OCI-LY3 (cell line): ENCODE results near the gene ALPK1.

Experiments
- H2AFZ ChIP-seq: fragments of 200-600, 300-600 bp; shearing (Covaris generic); 2 replicates; pipeline ENCODE4 v1.6.0; 2014; ENCODE audit warnings: antibody characterized with exemption, low read depth, low read length
- H3K27ac ChIP-seq: fragments of 200-600, 300-600 bp; sonication (generic); 2 replicates; pipeline ENCODE4 v1.5.1; 2014; ENCODE audit warnings: mild to moderate bottlenecking, low read length, moderate library complexity, mixed read lengths
- H3K27me3 ChIP-seq: fragments of 200-600, 300-600 bp; sonication (generic); 2 replicates; pipeline ENCODE4 v1.6.1; 2014; ENCODE audit warnings: low read depth, low read length, mixed read lengths
- H3K36me3 ChIP-seq: fragments of 200-600, 300-600 bp; sonication (generic); replicated peaks from 2 replicates; pipeline ENCODE3; 2014; ENCODE audit warnings: low read depth, low read length, mixed read lengths
- H3K4me1 ChIP-seq: fragments of 300-600, 200-600 bp; sonication (generic); 2 replicates; pipeline ENCODE4 v1.6.1; 2014; ENCODE audit warnings: low read length, mixed read lengths
- H3K4me2 ChIP-seq: fragments of 200-600, 300-600 bp; sonication (generic); 2 replicates; pipeline ENCODE4 v1.6.1; 2014; ENCODE audit warnings: low read length, mixed read lengths
- H3K4me3 ChIP-seq: fragments of 300-600, 200-600 bp; sonication (generic); 2 replicates; pipeline ENCODE4 v1.5.1; 2014; ENCODE audit warnings: antibody characterized with exemption, mild to moderate bottlenecking, low read length, moderate library complexity
- H3K79me2 ChIP-seq: fragments of 300-600, 200-600 bp; shearing (Covaris generic); 2 replicates; pipeline ENCODE4 v1.6.1; 2014; ENCODE audit warnings: mild to moderate bottlenecking, low read length, mixed read lengths
- H3K9ac ChIP-seq: fragments of 300-600, 200-600 bp; shearing (Covaris generic); 2 replicates; pipeline ENCODE4 v1.6.0; 2014; ENCODE audit warnings: mild to moderate bottlenecking, low read length, moderate library complexity
- H3K9me3 ChIP-seq: fragments of 200-600, 300-600 bp; shearing (Covaris generic); 2 replicates; pipeline ENCODE4 v1.6.1; 2014; ENCODE audit warnings: low read length, mixed read lengths; ENCODE audit not compliant: insufficient read depth
- H4K20me1 ChIP-seq: fragments of 200-600, 300-600 bp; sonication (generic); 2 replicates; pipeline ENCODE4 v1.6.1; 2016; ENCODE audit warnings: low read length, mixed read lengths; ENCODE audit not compliant: insufficient read depth
- EZH2phosphoT487 ChIP-seq: fragments of 200-600 bp; shearing (Covaris generic); IDR thresholded peaks from 2 replicates; pipeline ENCODE4 v1.6.1; 2018; ENCODE audit warnings: antibody characterized with exemption, mixed run types, low read depth
- TF ChIP-seq, protein P1 (sequence below): fragments of 200-600, 300-600 bp; sonication (generic); IDR thresholded peaks from 2 replicates; pipeline ENCODE4 v1.5.1; 2014; ENCODE audit warnings: antibody characterized with exemption, low read length, low read depth

ALPK1 gene

DNA sequence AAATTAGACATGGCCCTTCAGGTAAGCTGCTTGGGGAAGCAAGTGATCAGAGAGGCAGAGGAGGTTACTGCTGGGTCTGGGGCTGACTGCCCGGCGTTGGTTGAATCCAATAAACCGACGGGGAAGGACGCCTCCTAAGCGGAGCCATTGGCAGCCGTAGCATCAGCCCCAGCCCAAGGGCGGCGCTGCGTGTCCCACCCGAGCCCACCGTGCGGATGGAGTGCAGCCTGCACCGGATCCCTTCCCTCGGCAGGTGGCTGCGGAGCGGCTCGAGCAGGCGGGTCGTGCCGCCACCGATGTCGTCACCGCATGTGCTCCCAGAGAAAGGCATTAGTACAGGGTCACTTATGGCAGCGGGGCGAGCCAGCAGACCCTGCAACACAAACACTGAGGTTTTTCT is 82.1 kb downstream of the ALPK1 start:
- H4K20me1 ChIP-seq: no peaks in the 10 kb centered on the region
- no peak overlapping the region for H3K27ac ChIP-seq
- no peak overlapping the region for H3K4me3 ChIP-seq
- H3K9me3 ChIP-seq: no peaks in the 10 kb centered on the region
- H3K4me1 ChIP-seq: peaks cover 5% of the 10 kb centered on the region; the same call in 1 of the 2 replicates
- no peak overlapping the region for H2AFZ ChIP-seq
- H3K9ac ChIP-seq: no peak overlapping the region
- H3K79me2 ChIP-seq: no peaks in the 10 kb centered on the region
- no peaks in the 10 kb centered on the region for H3K36me3 ChIP-seq
- H3K27me3 ChIP-seq: no peaks in the 10 kb centered on the region
- TF ChIP-seq, protein P1, sequence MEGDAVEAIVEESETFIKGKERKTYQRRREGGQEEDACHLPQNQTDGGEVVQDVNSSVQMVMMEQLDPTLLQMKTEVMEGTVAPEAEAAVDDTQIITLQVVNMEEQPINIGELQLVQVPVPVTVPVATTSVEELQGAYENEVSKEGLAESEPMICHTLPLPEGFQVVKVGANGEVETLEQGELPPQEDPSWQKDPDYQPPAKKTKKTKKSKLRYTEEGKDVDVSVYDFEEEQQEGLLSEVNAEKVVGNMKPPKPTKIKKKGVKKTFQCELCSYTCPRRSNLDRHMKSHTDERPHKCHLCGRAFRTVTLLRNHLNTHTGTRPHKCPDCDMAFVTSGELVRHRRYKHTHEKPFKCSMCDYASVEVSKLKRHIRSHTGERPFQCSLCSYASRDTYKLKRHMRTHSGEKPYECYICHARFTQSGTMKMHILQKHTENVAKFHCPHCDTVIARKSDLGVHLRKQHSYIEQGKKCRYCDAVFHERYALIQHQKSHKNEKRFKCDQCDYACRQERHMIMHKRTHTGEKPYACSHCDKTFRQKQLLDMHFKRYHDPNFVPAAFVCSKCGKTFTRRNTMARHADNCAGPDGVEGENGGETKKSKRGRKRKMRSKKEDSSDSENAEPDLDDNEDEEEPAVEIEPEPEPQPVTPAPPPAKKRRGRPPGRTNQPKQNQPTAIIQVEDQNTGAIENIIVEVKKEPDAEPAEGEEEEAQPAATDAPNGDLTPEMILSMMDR: no peak
- no peak for TF ChIP-seq EZH2phosphoT487
- H3K4me2 ChIP-seq: no peak overlapping the region

DNA sequence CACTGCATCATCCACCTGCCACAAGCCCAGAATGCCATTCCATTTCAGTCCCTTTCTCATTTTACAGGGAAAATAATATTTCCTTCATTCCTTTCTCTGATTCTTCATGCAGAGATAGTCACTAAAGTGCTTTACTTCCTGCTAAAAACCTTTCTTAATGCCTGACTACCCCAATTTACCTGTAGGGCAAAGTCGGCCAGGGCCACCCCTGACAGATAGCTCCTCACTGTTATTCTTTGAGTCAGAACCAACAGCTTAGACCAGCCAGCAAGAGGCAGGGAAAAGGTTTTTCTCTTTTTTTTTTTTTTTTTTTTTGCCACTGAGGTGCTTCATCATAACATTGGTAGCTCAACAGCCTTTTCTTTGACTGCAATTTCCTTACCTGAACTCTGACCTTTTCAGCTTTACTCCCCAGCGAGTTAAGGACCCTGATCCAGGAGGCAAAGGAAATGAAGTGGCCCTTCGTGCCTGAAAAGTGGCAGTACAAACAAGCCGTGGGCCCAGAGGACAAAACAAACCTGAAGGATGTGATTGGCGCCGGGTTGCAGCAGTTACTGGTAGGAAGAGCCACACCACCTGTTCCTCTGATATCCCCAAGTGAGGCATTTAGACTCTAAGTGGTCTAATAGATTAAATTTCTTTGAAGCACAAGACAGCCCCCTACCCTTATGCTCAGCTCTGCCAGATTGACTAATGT is 85.0 kb downstream of the ALPK1 start:
- no peaks in the 10 kb centered on the region for H3K9me3 ChIP-seq
- H3K4me1 ChIP-seq: peaks cover 5% of the 10 kb centered on the region; the same call in 1 of the 2 replicates
- no peaks in the 10 kb centered on the region for H3K79me2 ChIP-seq
- H3K27ac ChIP-seq: no peak overlapping the region
- no peak overlapping the region for H2AFZ ChIP-seq
- H3K36me3 ChIP-seq: no peaks in the 10 kb centered on the region
- no peak overlapping the region for H3K9ac ChIP-seq
- H3K4me3 ChIP-seq: no peak overlapping the region
- no peaks in the 10 kb centered on the region for H4K20me1 ChIP-seq
- H3K27me3 ChIP-seq: no peaks in the 10 kb centered on the region
- no peak overlapping the region for H3K4me2 ChIP-seq
- TF ChIP-seq, protein P1: no peak
- no peak for TF ChIP-seq EZH2phosphoT487

DNA sequence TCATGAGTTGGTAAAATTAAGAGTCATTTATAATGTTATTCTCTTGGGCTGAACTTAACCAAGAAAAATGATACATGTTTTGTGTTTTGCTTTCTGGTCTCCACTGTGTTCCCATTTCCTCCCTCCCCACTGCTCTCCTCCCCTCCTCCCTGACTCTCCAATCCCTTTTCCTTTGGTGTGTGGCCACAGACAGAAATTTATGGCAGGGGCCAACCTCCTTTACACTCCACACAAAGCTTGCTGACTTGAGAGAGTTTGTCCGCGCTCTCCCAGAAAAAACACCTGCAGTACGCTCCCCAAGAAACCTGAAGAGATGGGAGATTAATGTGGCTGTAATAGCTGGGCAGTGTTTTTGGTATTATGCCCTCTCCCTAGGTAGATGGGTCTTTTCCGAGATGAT is 88.9 kb downstream of the ALPK1 start:
- TF ChIP-seq EZH2phosphoT487: no peak
- TF ChIP-seq, protein P1: no peak
- no peak overlapping the region for H2AFZ ChIP-seq

DNA sequence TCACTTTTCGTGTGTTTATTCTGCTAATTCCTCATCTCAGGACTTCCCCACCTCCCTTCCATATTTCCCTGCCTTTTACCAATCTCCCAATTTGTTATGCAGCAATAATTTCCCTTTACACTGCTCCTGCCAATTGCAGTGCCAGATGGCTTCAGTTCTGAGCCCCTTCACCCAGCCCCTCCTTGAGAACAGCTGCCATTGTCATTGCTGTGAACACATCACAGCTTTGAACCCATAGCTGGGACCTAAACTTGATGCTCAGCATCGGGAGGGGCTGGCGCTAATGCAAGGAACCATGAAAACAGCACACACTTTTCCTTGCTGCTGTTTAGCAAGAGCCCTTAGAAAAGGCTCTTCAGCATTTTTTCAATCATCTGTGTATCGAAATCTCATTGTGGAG is 104.9 kb downstream of the ALPK1 start:
- Histone ChIP-seq H3K4me3 (no peak overlapping the region), H2AFZ (no peak overlapping the region), H3K79me2 (no peaks in the 10 kb centered on the region), H3K27ac (no peak overlapping the region), H3K4me1 (no peaks in the 10 kb centered on the region), H3K27me3 (no peaks in the 10 kb centered on the region), H3K4me2 (no peak overlapping the region), H3K9me3 (no peaks in the 10 kb centered on the region), H3K9ac (no peak overlapping the region), H3K36me3 (no peaks in the 10 kb centered on the region), H4K20me1 (no peaks in the 10 kb centered on the region; the same call in 1 of the 2 replicates)
- TF ChIP-seq, protein P1: no peak
- no peak for TF ChIP-seq EZH2phosphoT487

More for the DNA sequence above, 88.9 kb downstream of the ALPK1 start:
- no peaks in the 10 kb centered on the region for H3K4me1 ChIP-seq
- H3K27me3 ChIP-seq: no peaks in the 10 kb centered on the region
- no peak overlapping the region for H3K9ac ChIP-seq
- H3K27ac ChIP-seq: no peak overlapping the region
- no peaks in the 10 kb centered on the region for H3K9me3 ChIP-seq
- no peaks in the 10 kb centered on the region for H3K79me2 ChIP-seq
- H3K4me3 ChIP-seq: no peak overlapping the region
- H4K20me1 ChIP-seq: no peaks in the 10 kb centered on the region
- H3K4me2 ChIP-seq: no peak overlapping the region
- H3K36me3 ChIP-seq: no peaks in the 10 kb centered on the region
